Activated CD8-positive, alpha-beta memory T cell treated with anti-CD3 and anti-CD28 coated beads for 48 hours (primary cell): ENCODE data around the gene SLC2A10.

Source experiments
- DNase-seq, 3 experiments: peaks; one replicate each; pipeline ENCODE4 v3.0.0-alpha.2; 2020; ENCODE audit warnings: low read depth in 2 of 3, low spot score in 2 of 3

Gene SLC2A10

GRCh38 chr20:46761566-46761965 lies 52.1 kb downstream of the SLC2A10 start:
- no peak for DNase-seq

- no peak for DNase-seq
Measured at GRCh38 chr20:46764068-46764467, 54.6 kb downstream of the SLC2A10 start.

GRCh38 chr20:46765506-46766120 lies 56.2 kb downstream of the SLC2A10 start:
- DNase-seq, result no peak

DNA sequence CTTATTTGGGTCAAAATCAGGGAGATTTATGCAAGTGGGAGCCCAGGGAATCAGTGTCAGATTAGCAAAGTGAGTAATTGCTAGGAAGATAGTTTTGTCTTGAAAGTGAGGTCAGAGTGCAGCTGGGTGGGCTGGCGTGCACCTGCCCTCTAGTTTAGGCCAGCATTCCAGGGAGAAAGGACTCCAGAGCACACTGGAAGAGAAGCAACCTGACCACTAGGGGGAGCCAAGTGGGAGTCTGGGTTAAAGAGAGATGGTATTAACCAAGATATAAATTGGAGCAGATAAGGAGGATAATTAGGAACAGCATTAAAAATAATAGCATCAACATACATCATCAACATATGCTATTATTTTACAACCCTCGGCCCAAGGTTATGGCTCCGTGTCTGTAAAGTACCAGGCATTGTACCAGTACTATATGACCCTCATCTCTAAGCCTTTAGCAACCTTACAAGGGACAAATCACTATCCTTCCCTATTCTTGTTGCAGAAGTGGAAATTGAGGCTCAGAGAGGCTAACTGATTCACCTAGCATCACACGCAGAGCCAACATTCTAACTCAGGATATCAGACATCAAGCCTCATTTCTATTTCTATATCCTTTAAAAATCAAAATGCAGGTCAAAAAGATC lies 57.8 kb downstream of the SLC2A10 start:
- no peak for DNase-seq

DNA sequence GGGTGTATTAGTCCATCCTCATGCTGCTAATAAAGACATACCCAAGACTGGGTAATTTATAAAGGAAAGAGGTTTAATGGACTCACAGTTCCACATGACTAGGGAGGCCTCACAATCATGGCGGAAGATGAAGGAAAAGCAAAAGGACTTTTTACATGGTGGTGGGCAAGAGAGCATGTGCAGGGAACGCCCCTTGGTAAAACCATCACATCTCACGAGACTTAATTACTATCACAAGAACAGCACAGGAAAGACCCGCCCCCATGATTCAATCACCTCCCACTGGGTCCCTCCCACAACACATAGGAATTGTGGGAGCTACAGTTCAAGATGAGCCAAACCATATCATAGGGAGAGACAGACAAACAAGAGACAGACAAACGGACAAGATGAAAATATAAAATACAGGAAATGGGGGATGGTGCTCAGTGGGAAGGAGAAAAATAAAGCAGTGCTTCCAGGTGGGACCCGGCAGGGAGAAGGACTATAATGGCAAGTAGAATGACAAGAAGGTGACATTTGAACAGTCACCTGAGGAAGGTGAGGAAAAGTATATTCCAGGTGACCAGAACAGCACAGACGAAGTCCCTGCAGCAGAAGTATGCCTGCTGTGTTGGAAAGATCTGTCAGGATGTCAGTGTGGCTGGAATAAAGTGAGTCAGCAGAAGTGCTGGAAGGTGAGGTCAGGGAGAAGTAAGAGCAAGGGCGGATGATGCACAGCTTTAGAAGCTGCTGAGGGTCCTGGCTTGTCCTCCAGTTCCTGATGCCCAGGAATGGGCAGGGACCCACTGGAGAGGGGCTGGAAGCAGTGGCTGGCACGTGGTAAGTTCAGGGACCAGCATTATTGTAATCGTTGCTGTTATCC lies 61.1 kb downstream of the SLC2A10 start:
- DNase-seq, result no peak

GRCh38 chr20:46771195-46771588 lies 61.7 kb downstream of the SLC2A10 start:
- DNase-seq, result no peak

GRCh38 chr20:46772901-46773300 lies 63.5 kb downstream of the SLC2A10 start:
- no peak for DNase-seq

DNA sequence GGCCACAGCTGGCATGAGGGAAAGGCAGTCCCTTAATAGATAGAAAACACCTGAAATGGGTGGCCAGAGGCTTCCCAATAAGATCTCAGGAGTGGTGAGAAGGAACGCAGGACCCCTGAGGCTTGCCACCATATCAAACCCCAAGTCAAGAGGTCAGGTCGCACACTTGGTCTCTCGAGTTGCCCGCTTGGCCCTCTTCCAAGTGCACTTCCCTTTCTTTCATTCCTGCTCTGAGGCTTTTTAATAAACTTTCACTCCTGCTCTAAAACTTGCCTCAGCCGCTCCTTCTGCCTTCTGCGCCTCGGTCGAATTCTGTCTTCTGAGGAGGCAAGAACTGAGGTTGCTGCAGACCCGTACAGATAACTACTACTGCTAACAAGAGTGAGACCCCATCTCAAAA lies 64.2 kb downstream of the SLC2A10 start:
- DNase-seq, result no peak

GRCh38 chr20:46774236-46774635 lies 64.8 kb downstream of the SLC2A10 start:
- no peak for DNase-seq

GRCh38 chr20:46774943-46775560 lies 65.6 kb downstream of the SLC2A10 start:
- no peak for DNase-seq

DNA sequence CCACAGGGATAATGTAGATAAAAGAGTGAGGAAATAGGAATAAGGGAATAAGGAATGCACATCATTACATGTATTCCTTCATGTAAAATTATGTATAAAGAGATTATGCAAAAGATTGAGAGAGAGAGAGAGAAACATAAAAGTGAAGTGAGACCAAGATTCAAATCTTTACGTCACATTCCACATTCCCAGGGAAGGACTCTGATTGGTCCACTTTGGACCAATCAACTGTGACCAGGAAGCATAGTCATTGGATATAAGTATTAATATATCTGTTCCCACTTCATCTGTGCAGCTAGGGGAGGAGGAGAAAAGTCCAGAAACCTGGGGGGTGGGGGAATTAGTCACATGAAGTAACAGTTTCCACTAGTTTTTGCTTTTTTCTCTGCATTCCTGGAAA lies 66.4 kb downstream of the SLC2A10 start:
- DNase-seq, result no peak

DNA sequence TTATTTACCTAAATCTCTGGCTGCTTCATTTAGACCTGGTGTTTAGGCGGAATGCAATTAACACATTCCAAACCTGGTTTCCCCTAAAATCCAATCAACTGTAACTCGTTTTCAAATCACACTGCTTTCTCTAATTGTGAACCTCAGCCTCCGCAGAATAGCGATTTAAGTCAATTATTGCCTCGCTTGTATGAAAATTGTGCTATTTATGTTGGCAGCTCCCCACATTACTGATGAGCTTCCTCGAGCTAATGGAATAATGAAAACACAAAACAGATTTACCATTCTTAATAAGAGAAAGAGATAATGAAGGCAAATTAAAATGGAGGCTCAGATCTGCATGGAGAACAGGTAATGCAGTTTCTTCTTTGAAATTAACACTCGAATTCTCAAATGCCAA lies 67.9 kb downstream of the SLC2A10 start:
- DNase-seq, result no peak

DNA sequence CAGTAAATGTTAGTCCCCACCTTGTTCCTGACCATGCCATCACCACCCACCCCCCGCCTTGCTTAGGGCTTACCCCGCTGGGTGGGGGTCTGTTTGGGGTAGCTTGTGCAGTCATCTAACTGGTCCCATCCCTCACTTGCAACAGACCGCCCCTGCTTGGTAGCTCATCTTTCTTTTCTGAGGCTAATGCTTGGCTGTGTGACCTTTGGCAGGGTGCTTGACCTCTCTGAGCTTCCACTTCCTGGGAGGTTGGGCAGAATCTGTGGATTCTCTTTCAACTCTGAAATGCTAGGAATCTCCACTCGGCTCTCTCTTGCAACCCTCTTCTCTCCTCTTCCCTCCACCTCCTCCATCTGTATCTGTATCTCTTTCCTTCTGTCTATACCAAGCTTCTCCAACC lies 70.4 kb downstream of the SLC2A10 start:
- DNase-seq, result no peak

- no peak for DNase-seq
Measured at GRCh38 chr20:46784436-46785127, 75.1 kb downstream of the SLC2A10 start.
